GM21619 (cell line): Measurements from ENCODE around the gene CSTF3.
A peak's percentile ranks its signal among the peaks of the same experiment; 100 is the strongest.
"Not testable (repeated sequence)": the region's sequence is repeated elsewhere in the genome, so short reads cannot be mapped to it uniquely, and the experiment has no call there.

Experiments
- ATAC-seq: cut with Tn5 transposase; IDR thresholded peaks from one replicate; pipeline ENCODE4 v1.9.1; 2021; ENCODE audit not compliant: unreplicated experiment

CSTF3 gene

DNA sequence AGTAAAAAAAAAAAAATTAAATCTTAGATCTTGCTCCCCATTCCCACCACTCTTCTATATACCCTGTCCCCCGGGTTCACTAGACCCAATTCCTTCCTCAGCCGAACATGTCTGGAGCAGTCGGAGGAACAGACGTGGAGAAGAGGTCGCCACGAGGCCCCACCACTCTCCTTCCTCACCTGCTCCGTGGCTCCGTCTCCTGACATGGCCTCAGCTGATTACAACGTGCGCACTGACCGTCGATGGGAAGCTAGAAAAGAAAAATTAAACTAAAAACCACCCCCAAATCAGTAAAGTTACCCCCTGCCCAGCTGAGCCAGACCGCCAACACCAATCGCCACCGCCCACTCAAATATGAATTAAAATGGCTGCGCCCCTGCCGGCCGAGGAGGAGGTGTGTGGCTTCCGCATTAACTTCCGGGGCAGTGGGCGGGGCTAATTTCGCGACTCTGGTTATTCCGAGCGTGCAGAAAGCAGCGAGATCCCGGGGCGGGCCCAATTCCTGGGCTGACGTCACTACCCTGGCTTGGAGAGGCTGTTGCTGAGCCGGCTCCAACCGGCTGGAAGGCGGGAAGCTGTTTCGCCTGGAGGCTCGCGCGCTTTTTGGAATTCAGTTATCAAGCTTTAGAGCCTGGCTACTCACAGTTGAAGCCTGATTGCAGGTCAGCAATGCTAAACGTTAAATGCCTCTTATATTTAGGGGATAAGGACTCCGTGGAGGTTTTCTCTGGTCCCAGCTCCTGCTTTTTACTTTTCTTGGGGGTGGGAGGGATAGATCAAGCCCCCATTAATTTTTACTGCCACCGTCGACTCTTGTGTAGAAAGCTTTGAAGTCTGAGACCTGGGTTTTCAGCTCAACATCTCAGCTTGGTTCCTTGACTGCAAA lies at the start of gene CSTF3:
Gene CSTF3, minus strand, starts transcription at position 361 of the 886 bp plus-strand sequence. Its CDS starts 155 bp downstream, at position 206.
- ATAC-seq = peak; percentile 93

- no peak for ATAC-seq
Measured at GRCh38 chr11:33208150-33208549, 46.9 kb upstream of the CSTF3 start.

DNA sequence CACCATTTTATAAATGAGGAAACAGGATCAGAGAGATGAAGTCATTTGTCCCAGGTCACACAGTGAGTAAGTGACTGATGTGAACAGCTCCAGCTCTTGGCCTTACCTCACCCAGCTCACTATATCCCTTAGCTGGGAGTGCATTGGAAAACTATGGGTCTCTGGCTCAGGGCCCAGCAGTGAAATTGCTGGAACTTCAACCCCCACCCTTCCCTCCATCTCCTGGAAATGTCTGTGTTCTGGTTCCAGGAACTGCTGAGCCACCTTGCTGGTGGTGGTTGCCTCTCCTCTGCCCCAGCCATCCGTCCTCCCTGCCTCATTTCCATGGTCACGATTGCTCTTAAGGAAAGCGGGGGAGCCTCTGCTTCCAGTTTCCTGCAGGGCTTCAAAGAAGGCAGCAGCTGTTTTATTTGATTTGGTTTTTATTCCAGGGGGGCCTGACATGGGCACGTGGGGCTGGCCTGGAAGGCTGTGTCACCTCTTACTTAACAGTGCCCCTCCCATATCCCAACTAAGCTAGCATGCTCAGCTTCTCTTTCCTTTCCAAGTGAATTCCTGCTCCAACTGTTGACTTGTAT lies 46.2 kb upstream of the CSTF3 start:
- ATAC-seq = no peak

DNA sequence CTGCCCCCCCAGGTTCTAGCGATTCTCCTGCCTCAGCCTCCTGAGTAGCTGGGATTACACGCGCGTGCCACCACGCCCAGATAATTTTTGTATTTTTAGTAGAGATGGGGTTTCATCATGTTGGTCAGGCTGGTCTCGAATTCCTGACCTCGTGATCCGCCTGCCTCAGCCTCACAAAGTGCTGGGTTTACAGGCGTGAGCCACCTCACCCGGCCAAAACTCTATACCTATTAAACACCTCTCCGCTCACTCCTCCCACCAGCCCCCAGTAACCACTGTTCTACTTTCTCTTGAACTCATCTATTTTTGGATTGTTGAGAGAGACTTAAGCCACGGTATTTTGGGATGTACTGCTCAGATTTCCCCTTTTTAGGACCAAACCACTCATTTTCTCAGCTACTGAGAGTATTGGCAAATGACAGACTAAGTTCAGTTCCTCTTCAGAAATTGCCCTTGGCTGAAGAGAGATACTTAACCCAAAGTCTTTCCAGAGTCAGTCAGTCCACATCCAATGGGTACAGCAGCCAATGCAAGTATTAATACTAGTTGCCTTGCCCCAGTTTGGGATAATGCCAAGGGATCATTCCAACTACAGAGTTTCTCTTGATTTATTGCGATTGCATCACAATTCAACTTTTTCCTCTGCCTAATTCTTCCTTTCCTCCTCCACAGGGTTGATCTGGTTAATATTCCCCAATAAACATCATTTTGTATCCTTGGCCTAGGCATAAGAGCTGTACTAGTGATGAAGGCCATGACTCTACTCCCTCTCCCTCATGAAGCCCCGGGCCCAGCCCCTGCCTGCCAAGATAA lies 36.8 kb upstream of the CSTF3 start:
- no peak for ATAC-seq

DNA sequence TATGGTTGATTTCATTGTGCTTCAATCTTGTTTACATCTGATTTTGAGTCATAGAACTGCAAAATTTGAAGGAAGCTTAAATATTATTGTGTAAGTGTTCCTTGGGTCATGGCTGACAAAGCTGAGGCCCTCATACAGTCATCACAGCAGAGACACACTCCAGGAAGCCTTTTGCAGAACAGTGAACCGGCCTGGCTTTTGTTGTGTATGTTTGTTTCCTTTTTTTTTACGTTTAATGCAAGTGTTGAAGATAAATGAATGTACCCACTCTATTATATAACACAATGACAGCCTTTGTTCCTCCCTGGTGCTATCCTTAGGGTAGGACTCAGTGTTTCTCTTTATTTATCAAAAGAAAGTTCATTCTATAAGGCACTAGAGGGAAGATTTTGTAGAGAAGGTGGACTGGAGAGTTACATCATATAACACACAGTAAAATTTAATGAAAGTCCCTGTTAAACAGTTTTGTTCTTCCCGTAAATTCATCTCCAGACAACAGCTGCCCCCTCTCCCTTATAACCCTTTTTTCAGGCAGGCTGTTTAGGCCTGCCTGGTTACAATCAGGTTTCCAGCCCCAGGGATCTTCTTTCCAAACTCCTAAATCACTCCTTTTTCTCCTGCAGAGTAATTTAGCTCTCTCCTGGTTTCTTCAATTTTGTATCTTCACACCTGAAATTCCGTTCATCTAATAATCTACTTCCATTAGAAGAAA lies 34.3 kb upstream of the CSTF3 start:
- no peak for ATAC-seq

DNA sequence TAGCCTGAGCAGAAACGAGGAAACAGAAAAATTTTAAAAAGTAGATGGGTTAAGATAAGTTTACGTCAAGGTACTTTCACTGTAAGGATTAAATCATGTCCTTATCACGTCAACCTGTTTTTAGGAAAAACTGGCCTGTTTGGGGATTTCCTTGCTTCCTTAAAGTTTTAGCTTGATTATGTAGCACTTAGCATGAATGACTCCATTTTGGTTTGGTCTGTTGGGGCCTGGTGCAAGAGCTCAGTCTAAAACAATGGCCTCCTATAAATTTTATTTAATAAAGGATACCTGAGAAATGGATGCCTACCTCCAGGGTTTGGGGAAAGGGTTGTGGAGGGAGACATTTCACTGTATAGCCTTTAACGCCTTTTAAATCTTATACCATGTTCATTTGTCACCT lies 33.2 kb upstream of the CSTF3 start:
- ATAC-seq = no peak

- no peak for ATAC-seq
Measured at GRCh38 chr11:33191467-33191866, 30.2 kb upstream of the CSTF3 start.

- ATAC-seq = no peak
Measured at GRCh38 chr11:33187998-33188722, 26.9 kb upstream of the CSTF3 start.

DNA sequence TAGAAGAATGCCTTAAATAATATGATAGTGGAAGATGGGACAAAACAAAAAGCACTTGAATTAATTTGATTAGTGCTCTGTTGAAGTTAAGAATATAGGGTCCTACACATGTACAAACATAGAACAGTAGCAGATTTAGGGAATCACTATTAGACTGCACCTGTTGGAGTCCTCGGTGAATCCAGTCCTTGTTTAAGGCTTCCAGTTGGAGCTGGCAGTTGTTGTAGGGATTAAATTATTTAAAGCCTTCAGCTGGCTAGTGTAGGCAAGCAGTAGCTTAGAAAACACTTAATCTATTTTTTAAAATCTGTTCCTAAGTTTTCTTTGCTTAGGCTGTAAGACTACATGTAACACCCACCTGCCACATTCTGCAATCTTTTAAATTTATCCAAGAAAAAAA lies 24.5 kb upstream of the CSTF3 start:
- no peak for ATAC-seq

DNA sequence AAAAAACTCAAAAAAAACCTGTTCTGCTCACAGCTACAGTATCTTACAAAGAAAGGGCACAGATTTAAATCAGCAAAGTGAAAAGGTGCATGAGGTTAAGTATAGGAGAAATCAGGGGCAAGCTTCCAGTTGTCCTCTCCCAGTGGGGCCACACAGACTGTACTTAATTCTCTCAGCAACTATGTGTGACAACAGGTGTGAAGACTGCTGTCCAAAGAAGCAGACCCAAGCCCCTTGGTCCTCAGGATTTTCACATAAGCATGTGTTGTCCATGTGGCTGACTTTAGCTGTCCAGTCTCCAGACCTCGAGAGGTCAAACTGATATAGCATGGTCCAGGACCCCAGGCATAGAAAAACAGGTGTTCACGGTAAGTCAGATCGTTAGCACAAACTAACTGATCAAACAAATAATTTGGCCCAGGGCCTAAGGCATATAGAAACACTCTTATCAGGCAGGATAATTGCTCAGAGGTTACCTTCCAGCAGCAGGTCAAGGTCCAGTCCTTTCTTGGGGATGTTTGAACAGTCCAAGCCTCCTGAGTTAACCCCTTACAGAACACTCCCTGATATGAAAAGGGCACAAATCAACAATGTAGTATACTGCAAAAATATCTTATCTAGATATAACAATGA lies 21.1 kb upstream of the CSTF3 start:
- no peak for ATAC-seq

GRCh38 chr11:33179348-33179803 lies 18.1 kb upstream of the CSTF3 start:
- no peak for ATAC-seq

- no peak for ATAC-seq
Measured at GRCh38 chr11:33178443-33179180, 17.3 kb upstream of the CSTF3 start.

DNA sequence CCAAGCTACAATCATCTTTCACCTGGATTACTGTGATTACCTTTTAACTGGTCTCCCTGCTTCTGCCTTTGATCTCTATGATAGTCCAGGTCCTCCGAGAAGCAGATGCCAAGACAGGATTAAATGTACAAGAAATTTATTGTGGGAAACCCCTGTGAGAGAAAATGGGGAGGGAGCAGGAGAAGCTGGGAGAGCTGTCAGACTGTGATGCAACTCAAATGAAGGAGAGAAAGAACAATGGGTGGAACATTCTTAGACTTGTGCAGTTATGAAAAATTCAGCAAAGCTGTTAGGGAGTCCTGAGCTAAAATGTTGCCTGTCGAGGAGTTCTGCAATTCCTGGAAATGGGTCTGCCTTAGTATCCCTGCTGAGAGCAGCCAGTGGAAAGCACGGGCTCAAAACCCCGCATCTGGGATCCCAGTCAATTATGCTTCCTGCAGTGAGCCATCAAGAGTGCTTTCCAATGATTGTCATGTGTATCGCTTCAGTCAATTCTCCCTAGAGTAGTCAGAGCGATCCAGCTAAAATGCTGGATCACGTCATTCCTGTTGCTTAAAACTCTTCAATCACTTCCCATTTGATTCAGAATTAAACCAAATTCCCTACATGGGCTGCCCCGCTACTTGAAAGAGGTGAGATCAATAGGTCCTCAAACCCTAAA lies 16.5 kb upstream of the CSTF3 start:
- ATAC-seq = no peak

DNA sequence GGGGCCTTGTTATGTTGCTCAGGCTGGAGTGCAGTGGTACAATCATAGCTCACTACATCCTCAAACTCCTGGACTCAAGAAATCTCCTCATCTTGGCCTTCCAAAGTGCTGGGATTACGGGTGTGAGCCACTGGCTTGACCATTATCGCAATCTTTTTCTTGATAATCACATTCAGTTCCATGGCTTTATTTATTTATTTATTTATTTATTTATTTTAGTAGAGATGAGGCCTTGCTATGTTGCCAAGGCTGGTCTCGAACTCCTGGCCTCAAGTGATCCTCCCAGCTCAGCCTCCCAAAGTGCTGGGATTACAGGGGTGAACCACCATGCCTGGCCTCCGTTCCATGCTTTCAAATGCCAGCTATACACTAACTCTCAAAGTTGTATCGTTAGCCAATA lies 15.5 kb upstream of the CSTF3 start:
- ATAC-seq = not testable (repeated sequence)

- no peak for ATAC-seq
Measured at GRCh38 chr11:33172996-33173395, 11.7 kb upstream of the CSTF3 start.

DNA sequence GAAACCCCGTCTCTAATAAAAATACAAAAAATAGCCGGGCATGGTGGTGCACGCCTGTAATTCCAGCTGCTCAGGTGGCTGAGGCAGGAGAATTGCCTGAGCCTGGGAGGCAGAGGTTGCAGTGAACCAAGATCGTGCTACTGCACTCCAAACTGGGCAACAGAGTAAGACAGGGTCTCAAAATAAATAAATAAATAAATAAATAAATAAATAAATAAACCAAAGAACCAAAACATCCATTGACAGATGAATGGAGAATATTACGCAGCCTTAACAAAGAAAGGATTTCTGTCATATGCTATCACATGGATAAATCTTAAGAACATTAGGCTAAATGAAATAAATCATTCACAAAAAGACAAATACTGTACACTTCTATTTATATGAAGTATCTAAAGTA lies 11.1 kb upstream of the CSTF3 start:
- no peak for ATAC-seq

DNA sequence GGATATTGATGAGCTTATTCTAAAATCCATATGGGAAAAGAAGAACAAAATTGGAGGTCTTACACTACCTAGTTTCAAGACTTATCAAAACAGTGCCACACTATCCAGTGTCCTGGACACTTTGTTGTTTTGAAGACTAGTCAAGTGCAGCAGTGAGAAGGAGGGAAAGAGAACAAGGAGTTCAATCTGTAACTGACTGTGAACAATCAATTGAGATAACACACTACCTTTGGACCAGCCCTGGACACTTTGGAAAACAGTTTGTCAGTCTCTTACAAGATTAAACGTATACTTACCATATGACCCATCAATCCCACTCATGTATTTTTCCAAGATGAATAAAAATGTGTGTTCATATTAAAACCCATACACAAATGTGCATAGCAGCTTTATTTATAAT lies 10.0 kb upstream of the CSTF3 start:
- ATAC-seq = no peak

- no peak for ATAC-seq
Measured at GRCh38 chr11:33168709-33169200, 7.5 kb upstream of the CSTF3 start.
